GM23338 (cell line): ENCODE data around the gene IPCEF1. TPM values are rescaled to one million over a fixed set of nuclear protein-coding genes. Genes with fewer than 3 reads are reported as not detected.

Experiments used
- ATAC-seq: fragments of 200-7000 bp; cut with Tn5 transposase; 3 replicates; pipeline ENCODE4 v1.9.1; 2020
- DNase-seq: peaks from one replicate; pipeline ENCODE4 v3.0.0-alpha.2; 2015; ENCODE audit warnings: low spot score
- H2AFZ ChIP-seq: fragments of 200-600 bp; sonication (generic); 2 replicates; pipeline ENCODE4 v1.8.0; 2016; ENCODE audit warnings: antibody characterized with exemption, mild to moderate bottlenecking, moderate library complexity
- H3F3A ChIP-seq: fragments of 200-600 bp; sonication (generic); replicated peaks from 2 replicates; pipeline ENCODE4 v1.8.0; 2017; ENCODE audit warnings: antibody characterized with exemption, mixed run types, low read depth
- H3K27ac ChIP-seq: fragments of 200-600 bp; sonication (generic); 2 replicates; pipeline ENCODE4 v1.6.1; 2016; ENCODE audit warnings: low read depth
- H3K27me3 ChIP-seq: fragments of 200-600 bp; sonication (generic); 2 replicates; pipeline ENCODE4 v1.8.0; 2016; ENCODE audit warnings: mild to moderate bottlenecking, mixed run types, moderate library complexity; ENCODE audit not compliant: insufficient read depth
- H3K36me3 ChIP-seq: fragments of 200-600 bp; sonication (generic); 2 replicates; pipeline ENCODE4 v1.8.0; 2016; ENCODE audit warnings: mild to moderate bottlenecking; ENCODE audit not compliant: insufficient read depth
- H3K4me1 ChIP-seq: fragments of 200-600 bp; sonication (generic); 2 replicates; pipeline ENCODE4 v1.8.0; 2016; ENCODE audit warnings: mild to moderate bottlenecking, moderate library complexity; ENCODE audit not compliant: insufficient read depth
- H3K4me2 ChIP-seq: fragments of 200-600 bp; sonication (generic); 2 replicates; pipeline ENCODE4 v1.7.1; 2017; ENCODE audit warnings: mixed run types
- H3K4me3 ChIP-seq: fragments of 200-600 bp; sonication (generic); 2 replicates; pipeline ENCODE4 v1.6.1; 2016; ENCODE audit warnings: mixed run types
- H3K79me2 ChIP-seq: fragments of 200-600 bp; sonication (generic); replicated peaks from 2 replicates; pipeline ENCODE4 v1.8.0; 2017; ENCODE audit warnings: mild to moderate bottlenecking; ENCODE audit not compliant: insufficient read depth
- H3K9me2 ChIP-seq: fragments of 200-600 bp; sonication (generic); 2 replicates; pipeline ENCODE4 v1.8.0; 2017; ENCODE audit not compliant: insufficient read depth
- H4K20me1 ChIP-seq: fragments of 200-600 bp; sonication (generic); replicated peaks from 2 replicates; pipeline ENCODE4 v1.8.0; 2017; ENCODE audit warnings: mild to moderate bottlenecking; ENCODE audit not compliant: insufficient read depth
- H3K27ac Mint-ChIP-seq: 2 replicates; pipeline ENCODE4 v1.8.0; 2020; ENCODE audit warnings: inconsistent platforms, mild to moderate bottlenecking, moderate library complexity, mixed read lengths
- H3K27me3 Mint-ChIP-seq: 3 replicates; pipeline ENCODE4 v1.8.0; 2022; ENCODE audit warnings: low read depth, mild to moderate bottlenecking, moderate library complexity, mixed read lengths, inconsistent platforms; ENCODE audit not compliant: insufficient read depth, poor library complexity
- H3K36me3 Mint-ChIP-seq: 3 replicates; pipeline ENCODE4 v1.8.0; 2021; ENCODE audit warnings: low read depth, mild to moderate bottlenecking, inconsistent platforms, moderate library complexity, mixed read lengths
- H3K4me1 Mint-ChIP-seq: 3 replicates; pipeline ENCODE4 v1.8.0; 2020; ENCODE audit warnings: mild to moderate bottlenecking, inconsistent platforms, mixed read lengths
- H3K4me3 Mint-ChIP-seq: 3 replicates; pipeline ENCODE4 v1.8.0; 2021; ENCODE audit warnings: moderate library complexity, mild to moderate bottlenecking, inconsistent platforms, mixed read lengths
- H3K9me3 Mint-ChIP-seq: 3 replicates; pipeline ENCODE4 v1.8.0; 2020; ENCODE audit warnings: moderate library complexity, mild to moderate bottlenecking, inconsistent platforms, mixed read lengths
- CREB1 ChIP-seq: fragments of 250-450 bp; sonication (Bioruptor Pico); IDR thresholded peaks from 2 replicates; pipeline ENCODE4 v1.5.0; 2020; ENCODE audit warnings: low read depth, mild to moderate bottlenecking, moderate library complexity
- EZH2 ChIP-seq: fragments of 200-600 bp; sonication (generic); IDR thresholded peaks from one replicate; pipeline ENCODE4 v1.8.0; 2017; ENCODE audit warnings: antibody characterized with exemption, mild to moderate bottlenecking, low read depth; ENCODE audit not compliant: unreplicated experiment
- EZH2phosphoT487 ChIP-seq: fragments of 200-600 bp; sonication (generic); IDR thresholded peaks from one replicate; pipeline ENCODE4 v1.8.1; 2018; ENCODE audit warnings: antibody characterized with exemption; ENCODE audit not compliant: unreplicated experiment
- JUNB ChIP-seq: IDR thresholded peaks from one replicate; pipeline ENCODE4 v1.6.1; 2016; ENCODE audit warnings: antibody characterized with exemption; ENCODE audit not compliant: unreplicated experiment
- NANOG ChIP-seq: IDR thresholded peaks from 2 replicates; pipeline ENCODE4 v1.6.1; 2016; ENCODE audit warnings: antibody characterized with exemption, borderline replicate concordance
- POLR2AphosphoS5 ChIP-seq: IDR thresholded peaks from 2 replicates; pipeline ENCODE4 v1.6.1; 2016; ENCODE audit warnings: antibody characterized with exemption, low read depth
- STAT1 ChIP-seq: IDR thresholded peaks from one replicate; pipeline ENCODE4 v1.6.1; 2016; ENCODE audit warnings: antibody characterized with exemption; ENCODE audit not compliant: unreplicated experiment
- ZNF114 ChIP-seq: fragments of 250-450 bp; sonication (Bioruptor Pico); IDR thresholded peaks from 2 replicates; pipeline ENCODE4 v1.5.0; 2020; ENCODE audit warnings: mild to moderate bottlenecking, moderate library complexity
- ZNF331 ChIP-seq: fragments of 250-450 bp; sonication (Bioruptor Pico); IDR thresholded peaks from 2 replicates; pipeline ENCODE4 v1.5.0; 2020; ENCODE audit warnings: low read depth, mild to moderate bottlenecking, moderate library complexity
- polyA plus RNA-seq: library from polyadenylated mRNA; unstranded; fragments of >200 nt; fragmentation: Nextera tagmentation; extraction: Ambion mirVana; gene quantifications from 2 replicates; pipeline ENCODE4 v1.2.1, GENCODE V29; 2016
- total RNA-seq: library from RNA; depleted of rRNA; stranded (reverse); fragments of >200 nt; shearing (Covaris generic); gene quantifications from 2 replicates; pipeline ENCODE4 v1.2.3, GENCODE V29; 2014
- TF ChIP-seq, protein P1 (sequence below), 2 experiments: fragments of 200-600 bp in 1 of 2; sonication (generic) in 1 of 2; conservative IDR thresholded peaks; 2 replicates each; pipeline versions ENCODE4 v1.5.1 to v1.6.1; 2016 to 2017; ENCODE audit warnings: antibody characterized with exemption in 2 of 2, low read depth in 2 of 2, mild to moderate bottlenecking in 2 of 2, moderate library complexity in 1 of 2
- TF ChIP-seq, protein P2 (sequence below): fragments of 250-450 bp; sonication (Bioruptor Pico); IDR thresholded peaks from 2 replicates; pipeline ENCODE4 v1.5.0; 2020; ENCODE audit warnings: mild to moderate bottlenecking, moderate library complexity
- TF ChIP-seq, protein P3 (sequence below): IDR thresholded peaks from one replicate; pipeline ENCODE4 v1.6.1; 2018; ENCODE audit warnings: antibody characterized with exemption; ENCODE audit not compliant: unreplicated experiment
- TF ChIP-seq, protein P4 (sequence below): IDR thresholded peaks from 2 replicates; pipeline ENCODE4 v1.6.1; 2016; ENCODE audit warnings: antibody characterized with exemption

The IPCEF1 gene
- total and polyA plus RNA-seq, 2 experiments from 2014 or later, result 0.15 to 1.8 TPM

DNA sequence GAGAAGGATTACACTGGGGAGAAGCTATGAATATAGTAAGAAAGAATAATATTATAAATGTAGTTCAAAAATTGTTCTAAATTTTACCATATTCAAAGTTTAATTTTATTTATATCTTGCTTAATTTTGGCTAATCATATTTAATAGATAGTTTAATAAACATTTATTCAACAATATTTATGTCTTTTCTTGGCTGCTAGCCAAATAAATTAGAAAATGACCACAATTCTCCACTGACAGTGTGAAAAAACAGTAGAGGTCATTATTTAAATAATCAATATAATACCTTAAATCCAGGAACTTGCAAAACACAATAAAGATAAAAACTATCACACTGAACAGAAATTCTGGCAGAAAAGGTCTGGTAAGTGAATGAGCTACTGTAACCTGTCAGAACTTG, 145.9 kb downstream of the IPCEF1 start:
- H3K27me3 Mint-ChIP-seq, result peaks cover 2% of the 10 kb centered on the region
- H3K36me3 Mint-ChIP-seq, result no peaks in the 10 kb centered on the region
- Histone ChIP-seq H3K4me2 (no peak overlapping the region), H3K4me1 (no peaks in the 10 kb centered on the region), H2AFZ (no peak overlapping the region), H3K36me3 (no peaks in the 10 kb centered on the region), H4K20me1 (no peaks in the 10 kb centered on the region), H3F3A (no peaks in the 10 kb centered on the region), H3K27me3 (no peaks in the 10 kb centered on the region), H3K27ac (no peak overlapping the region), H3K4me3 (no peak overlapping the region), H3K79me2 (no peaks in the 10 kb centered on the region), H3K9me2 (no peaks in the 10 kb centered on the region)
- no peak overlapping the region for H3K27ac Mint-ChIP-seq
- H3K4me3 Mint-ChIP-seq, result no peak overlapping the region
- H3K4me1 Mint-ChIP-seq, result no peaks in the 10 kb centered on the region
- no peak for DNase-seq
- no peak for TF ChIP-seq ZNF114 (CRISPR knock-in tag)
- TF ChIP-seq, protein P1, sequence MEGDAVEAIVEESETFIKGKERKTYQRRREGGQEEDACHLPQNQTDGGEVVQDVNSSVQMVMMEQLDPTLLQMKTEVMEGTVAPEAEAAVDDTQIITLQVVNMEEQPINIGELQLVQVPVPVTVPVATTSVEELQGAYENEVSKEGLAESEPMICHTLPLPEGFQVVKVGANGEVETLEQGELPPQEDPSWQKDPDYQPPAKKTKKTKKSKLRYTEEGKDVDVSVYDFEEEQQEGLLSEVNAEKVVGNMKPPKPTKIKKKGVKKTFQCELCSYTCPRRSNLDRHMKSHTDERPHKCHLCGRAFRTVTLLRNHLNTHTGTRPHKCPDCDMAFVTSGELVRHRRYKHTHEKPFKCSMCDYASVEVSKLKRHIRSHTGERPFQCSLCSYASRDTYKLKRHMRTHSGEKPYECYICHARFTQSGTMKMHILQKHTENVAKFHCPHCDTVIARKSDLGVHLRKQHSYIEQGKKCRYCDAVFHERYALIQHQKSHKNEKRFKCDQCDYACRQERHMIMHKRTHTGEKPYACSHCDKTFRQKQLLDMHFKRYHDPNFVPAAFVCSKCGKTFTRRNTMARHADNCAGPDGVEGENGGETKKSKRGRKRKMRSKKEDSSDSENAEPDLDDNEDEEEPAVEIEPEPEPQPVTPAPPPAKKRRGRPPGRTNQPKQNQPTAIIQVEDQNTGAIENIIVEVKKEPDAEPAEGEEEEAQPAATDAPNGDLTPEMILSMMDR (conservative IDR thresholded peaks at IDR 0.05; ENCODE audit: low read depth in 2 of 2), result no peak
- TF ChIP-seq, protein P2, sequence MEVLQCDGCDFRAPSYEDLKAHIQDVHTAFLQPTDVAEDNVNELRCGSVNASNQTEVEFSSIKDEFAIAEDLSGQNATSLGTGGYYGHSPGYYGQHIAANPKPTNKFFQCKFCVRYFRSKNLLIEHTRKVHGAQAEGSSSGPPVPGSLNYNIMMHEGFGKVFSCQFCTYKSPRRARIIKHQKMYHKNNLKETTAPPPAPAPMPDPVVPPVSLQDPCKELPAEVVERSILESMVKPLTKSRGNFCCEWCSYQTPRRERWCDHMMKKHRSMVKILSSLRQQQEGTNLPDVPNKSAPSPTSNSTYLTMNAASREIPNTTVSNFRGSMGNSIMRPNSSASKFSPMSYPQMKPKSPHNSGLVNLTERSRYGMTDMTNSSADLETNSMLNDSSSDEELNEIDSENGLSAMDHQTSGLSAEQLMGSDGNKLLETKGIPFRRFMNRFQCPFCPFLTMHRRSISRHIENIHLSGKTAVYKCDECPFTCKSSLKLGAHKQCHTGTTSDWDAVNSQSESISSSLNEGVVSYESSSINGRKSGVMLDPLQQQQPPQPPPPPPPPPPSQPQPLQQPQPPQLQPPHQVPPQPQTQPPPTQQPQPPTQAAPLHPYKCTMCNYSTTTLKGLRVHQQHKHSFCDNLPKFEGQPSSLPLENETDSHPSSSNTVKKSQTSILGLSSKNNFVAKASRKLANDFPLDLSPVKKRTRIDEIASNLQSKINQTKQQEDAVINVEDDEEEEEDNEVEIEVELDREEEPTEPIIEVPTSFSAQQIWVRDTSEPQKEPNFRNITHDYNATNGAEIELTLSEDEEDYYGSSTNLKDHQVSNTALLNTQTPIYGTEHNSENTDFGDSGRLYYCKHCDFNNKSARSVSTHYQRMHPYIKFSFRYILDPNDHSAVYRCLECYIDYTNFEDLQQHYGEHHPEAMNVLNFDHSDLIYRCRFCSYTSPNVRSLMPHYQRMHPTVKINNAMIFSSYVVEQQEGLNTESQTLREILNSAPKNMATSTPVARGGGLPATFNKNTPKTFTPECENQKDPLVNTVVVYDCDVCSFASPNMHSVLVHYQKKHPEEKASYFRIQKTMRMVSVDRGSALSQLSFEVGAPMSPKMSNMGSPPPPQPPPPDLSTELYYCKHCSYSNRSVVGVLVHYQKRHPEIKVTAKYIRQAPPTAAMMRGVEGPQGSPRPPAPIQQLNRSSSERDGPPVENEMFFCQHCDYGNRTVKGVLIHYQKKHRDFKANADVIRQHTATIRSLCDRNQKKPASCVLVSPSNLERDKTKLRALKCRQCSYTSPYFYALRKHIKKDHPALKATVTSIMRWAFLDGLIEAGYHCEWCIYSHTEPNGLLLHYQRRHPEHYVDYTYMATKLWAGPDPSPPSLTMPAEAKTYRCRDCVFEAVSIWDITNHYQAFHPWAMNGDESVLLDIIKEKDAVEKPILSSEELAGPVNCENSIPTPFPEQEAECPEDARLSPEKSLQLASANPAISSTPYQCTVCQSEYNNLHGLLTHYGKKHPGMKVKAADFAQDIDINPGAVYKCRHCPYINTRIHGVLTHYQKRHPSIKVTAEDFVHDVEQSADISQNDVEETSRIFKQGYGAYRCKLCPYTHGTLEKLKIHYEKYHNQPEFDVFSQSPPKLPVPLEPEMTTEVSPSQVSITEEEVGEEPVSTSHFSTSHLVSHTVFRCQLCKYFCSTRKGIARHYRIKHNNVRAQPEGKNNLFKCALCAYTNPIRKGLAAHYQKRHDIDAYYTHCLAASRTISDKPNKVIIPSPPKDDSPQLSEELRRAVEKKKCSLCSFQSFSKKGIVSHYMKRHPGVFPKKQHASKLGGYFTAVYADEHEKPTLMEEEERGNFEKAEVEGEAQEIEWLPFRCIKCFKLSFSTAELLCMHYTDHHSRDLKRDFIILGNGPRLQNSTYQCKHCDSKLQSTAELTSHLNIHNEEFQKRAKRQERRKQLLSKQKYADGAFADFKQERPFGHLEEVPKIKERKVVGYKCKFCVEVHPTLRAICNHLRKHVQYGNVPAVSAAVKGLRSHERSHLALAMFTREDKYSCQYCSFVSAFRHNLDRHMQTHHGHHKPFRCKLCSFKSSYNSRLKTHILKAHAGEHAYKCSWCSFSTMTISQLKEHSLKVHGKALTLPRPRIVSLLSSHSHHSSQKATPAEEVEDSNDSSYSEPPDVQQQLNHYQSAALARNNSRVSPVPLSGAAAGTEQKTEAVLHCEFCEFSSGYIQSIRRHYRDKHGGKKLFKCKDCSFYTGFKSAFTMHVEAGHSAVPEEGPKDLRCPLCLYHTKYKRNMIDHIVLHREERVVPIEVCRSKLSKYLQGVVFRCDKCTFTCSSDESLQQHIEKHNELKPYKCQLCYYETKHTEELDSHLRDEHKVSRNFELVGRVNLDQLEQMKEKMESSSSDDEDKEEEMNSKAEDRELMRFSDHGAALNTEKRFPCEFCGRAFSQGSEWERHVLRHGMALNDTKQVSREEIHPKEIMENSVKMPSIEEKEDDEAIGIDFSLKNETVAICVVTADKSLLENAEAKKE (CRISPR knock-in tag), result no peak
- no peak for TF ChIP-seq EZH2phosphoT487
- no peak for TF ChIP-seq NANOG
- TF ChIP-seq, protein P3, sequence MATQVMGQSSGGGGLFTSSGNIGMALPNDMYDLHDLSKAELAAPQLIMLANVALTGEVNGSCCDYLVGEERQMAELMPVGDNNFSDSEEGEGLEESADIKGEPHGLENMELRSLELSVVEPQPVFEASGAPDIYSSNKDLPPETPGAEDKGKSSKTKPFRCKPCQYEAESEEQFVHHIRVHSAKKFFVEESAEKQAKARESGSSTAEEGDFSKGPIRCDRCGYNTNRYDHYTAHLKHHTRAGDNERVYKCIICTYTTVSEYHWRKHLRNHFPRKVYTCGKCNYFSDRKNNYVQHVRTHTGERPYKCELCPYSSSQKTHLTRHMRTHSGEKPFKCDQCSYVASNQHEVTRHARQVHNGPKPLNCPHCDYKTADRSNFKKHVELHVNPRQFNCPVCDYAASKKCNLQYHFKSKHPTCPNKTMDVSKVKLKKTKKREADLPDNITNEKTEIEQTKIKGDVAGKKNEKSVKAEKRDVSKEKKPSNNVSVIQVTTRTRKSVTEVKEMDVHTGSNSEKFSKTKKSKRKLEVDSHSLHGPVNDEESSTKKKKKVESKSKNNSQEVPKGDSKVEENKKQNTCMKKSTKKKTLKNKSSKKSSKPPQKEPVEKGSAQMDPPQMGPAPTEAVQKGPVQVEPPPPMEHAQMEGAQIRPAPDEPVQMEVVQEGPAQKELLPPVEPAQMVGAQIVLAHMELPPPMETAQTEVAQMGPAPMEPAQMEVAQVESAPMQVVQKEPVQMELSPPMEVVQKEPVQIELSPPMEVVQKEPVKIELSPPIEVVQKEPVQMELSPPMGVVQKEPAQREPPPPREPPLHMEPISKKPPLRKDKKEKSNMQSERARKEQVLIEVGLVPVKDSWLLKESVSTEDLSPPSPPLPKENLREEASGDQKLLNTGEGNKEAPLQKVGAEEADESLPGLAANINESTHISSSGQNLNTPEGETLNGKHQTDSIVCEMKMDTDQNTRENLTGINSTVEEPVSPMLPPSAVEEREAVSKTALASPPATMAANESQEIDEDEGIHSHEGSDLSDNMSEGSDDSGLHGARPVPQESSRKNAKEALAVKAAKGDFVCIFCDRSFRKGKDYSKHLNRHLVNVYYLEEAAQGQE, result no peak
- TF ChIP-seq POLR2AphosphoS5, result no peak
- TF ChIP-seq ZNF331 (CRISPR knock-in tag), result no peak
- TF ChIP-seq JUNB, result no peak
- no peak for TF ChIP-seq CREB1 (CRISPR knock-in tag)
- TF ChIP-seq, protein P4, sequence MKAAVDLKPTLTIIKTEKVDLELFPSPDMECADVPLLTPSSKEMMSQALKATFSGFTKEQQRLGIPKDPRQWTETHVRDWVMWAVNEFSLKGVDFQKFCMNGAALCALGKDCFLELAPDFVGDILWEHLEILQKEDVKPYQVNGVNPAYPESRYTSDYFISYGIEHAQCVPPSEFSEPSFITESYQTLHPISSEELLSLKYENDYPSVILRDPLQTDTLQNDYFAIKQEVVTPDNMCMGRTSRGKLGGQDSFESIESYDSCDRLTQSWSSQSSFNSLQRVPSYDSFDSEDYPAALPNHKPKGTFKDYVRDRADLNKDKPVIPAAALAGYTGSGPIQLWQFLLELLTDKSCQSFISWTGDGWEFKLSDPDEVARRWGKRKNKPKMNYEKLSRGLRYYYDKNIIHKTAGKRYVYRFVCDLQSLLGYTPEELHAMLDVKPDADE, result no peak
- TF ChIP-seq EZH2, result no peak
- TF ChIP-seq STAT1, result no peak
- no peaks in the 10 kb centered on the region for H3K9me3 Mint-ChIP-seq
- no peak for ATAC-seq
